ENCODE results near the gene LRCH1.

The LRCH1 gene

GRCh38 chr13:46717856-46718255 lies 164.9 kb downstream of the LRCH1 start:
- TF ChIP-seq CTCF (IDR thresholded peaks at IDR 0.05; ENCODE audit: insufficient read depth, missing control alignments) = no peak
- FAIRE-seq (no peak), DNase-seq (ENCODE audit: insufficient read length, low spot score) (no peak)

GRCh38 chr13:46720189-46720588 lies 167.2 kb downstream of the LRCH1 start:
- DNase-seq (ENCODE audit: insufficient read length, low spot score) (no peak), FAIRE-seq (no peak)
- no peak for TF ChIP-seq CTCF (IDR thresholded peaks at IDR 0.05; ENCODE audit: insufficient read depth, missing control alignments)

GRCh38 chr13:46721054-46721453 lies 168.1 kb downstream of the LRCH1 start:
- peak; percentile 58 for TF ChIP-seq CTCF (IDR thresholded peaks at IDR 0.05; ENCODE audit: insufficient read depth, missing control alignments)
- FAIRE-seq (no peak), DNase-seq (ENCODE audit: insufficient read length, low spot score) (no peak)

- FAIRE-seq = no peak
Observed at GRCh38 chr13:46726347-46726746, 173.4 kb downstream of the LRCH1 start.

GRCh38 chr13:46728777-46729176 lies 175.8 kb downstream of the LRCH1 start:
- FAIRE-seq (no peak), DNase-seq (ENCODE audit: insufficient read length, low spot score) (no peak)
- TF ChIP-seq CTCF (IDR thresholded peaks at IDR 0.05; ENCODE audit: insufficient read depth, missing control alignments) = peak; percentile 20

More at GRCh38 chr13:46726347-46726746, 173.4 kb downstream of the LRCH1 start:
- no peak for DNase-seq (ENCODE audit: insufficient read length, low spot score)
- no peak for TF ChIP-seq CTCF (IDR thresholded peaks at IDR 0.05; ENCODE audit: insufficient read depth, missing control alignments)

GRCh38 chr13:46731535-46731934 lies 178.6 kb downstream of the LRCH1 start:
- no peak for FAIRE-seq
- no peak for DNase-seq (ENCODE audit: insufficient read length, low spot score)
- no peak for TF ChIP-seq CTCF (IDR thresholded peaks at IDR 0.05; ENCODE audit: insufficient read depth, missing control alignments)

GRCh38 chr13:46735425-46735824 lies 182.5 kb downstream of the LRCH1 start:
- DNase-seq (ENCODE audit: insufficient read length, low spot score) (no peak), FAIRE-seq (no peak)
- TF ChIP-seq CTCF (IDR thresholded peaks at IDR 0.05; ENCODE audit: insufficient read depth, missing control alignments) = no peak
